Neural cell (in vitro differentiated cells): Measurements from ENCODE around the gene PLPP3. TPM values are rescaled to one million over a fixed set of nuclear protein-coding genes. Genes with fewer than 3 reads are reported as not detected.

Experiments used
- H2AFZ ChIP-seq: fragments of 200-600, 300-800 bp; sonication (generic), shearing (Covaris generic); 2 replicates; pipeline ENCODE4 v1.6.0; 2014; ENCODE audit warnings: low read depth, mild to moderate bottlenecking, antibody characterized with exemption, low read length, moderate library complexity
- H3F3A ChIP-seq: fragments of 200-600 bp; shearing (Covaris generic); 2 replicates; pipeline ENCODE4 v1.6.1; 2016; ENCODE audit warnings: mild to moderate bottlenecking, moderate library complexity, mixed read lengths, antibody characterized with exemption, low read length; ENCODE audit not compliant: insufficient read depth, poor library complexity, severe bottlenecking
- H3K27ac ChIP-seq: fragments of 200-600, 300-800 bp; sonication (generic), shearing (Covaris generic); 2 replicates; pipeline ENCODE4 v1.5.1; 2014; ENCODE audit warnings: mild to moderate bottlenecking, low read length, moderate library complexity
- H3K27me3 ChIP-seq: fragments of 300-800, 200-600 bp; sonication (generic), shearing (Covaris generic); 2 replicates; pipeline ENCODE4 v1.6.0; 2014; ENCODE audit warnings: mild to moderate bottlenecking, low read depth, low read length, moderate library complexity; ENCODE audit not compliant: insufficient read depth
- H3K36me3 ChIP-seq: fragments of 300-800, 200-600 bp; sonication (generic), shearing (Covaris generic); 2 replicates; pipeline ENCODE4 v1.5.1; 2014; ENCODE audit warnings: mild to moderate bottlenecking, antibody characterized with exemption, low read length, moderate library complexity; ENCODE audit not compliant: insufficient read depth
- H3K4me2 ChIP-seq: fragments of 300-800, 200-600 bp; sonication (generic), shearing (Covaris generic); 2 replicates; pipeline ENCODE4 v1.6.0; 2014; ENCODE audit warnings: mild to moderate bottlenecking, low read length
- H3K4me3 ChIP-seq: fragments of 300-800, 200-600 bp; sonication (generic), shearing (Covaris generic); 2 replicates; pipeline ENCODE4 v1.5.1; 2014; ENCODE audit warnings: mild to moderate bottlenecking, low read length, moderate library complexity
- H3K79me2 ChIP-seq: fragments of 200-600 bp; shearing (Covaris generic); replicated peaks from 2 replicates; pipeline ENCODE4 v1.6.0; 2014; ENCODE audit warnings: mild to moderate bottlenecking, low read length, moderate library complexity; ENCODE audit not compliant: insufficient read depth
- H3K9ac ChIP-seq: fragments of 300-800, 200-600 bp; sonication (generic), shearing (Covaris generic); 2 replicates; pipeline ENCODE4 v1.6.1; 2016; ENCODE audit warnings: mild to moderate bottlenecking, low read length, mixed read lengths
- H3K9me2 ChIP-seq: fragments of 200-600 bp; shearing (Covaris generic); 2 replicates; pipeline ENCODE4 v1.6.1; 2016; ENCODE audit warnings: mild to moderate bottlenecking, low read length, mixed read lengths; ENCODE audit not compliant: insufficient read depth
- H3K9me3 ChIP-seq: fragments of 200-600, 300-800 bp; sonication (generic), shearing (Covaris generic); 2 replicates; pipeline ENCODE4 v1.6.1; 2016; ENCODE audit warnings: mild to moderate bottlenecking, mixed run types, low read length, moderate library complexity, mixed read lengths
- H4K20me1 ChIP-seq: fragments of 200-600 bp; shearing (Covaris generic); 2 replicates; pipeline ENCODE4 v1.6.1; 2016; ENCODE audit warnings: mild to moderate bottlenecking, mixed run types; ENCODE audit not compliant: insufficient read depth
- EP300 ChIP-seq: fragments of 450-650 bp; conservative IDR thresholded peaks from 2 replicates; pipeline ENCODE4 v1.6.1; 2014; ENCODE audit warnings: antibody characterized with exemption, mild to moderate bottlenecking, moderate library complexity; ENCODE audit not compliant: poor library complexity, severe bottlenecking
- EZH2 ChIP-seq: fragments of 200-600, 300-800 bp; shearing (Covaris generic), sonication (generic); IDR thresholded peaks from 2 replicates; pipeline ENCODE4 v1.6.1; 2014; ENCODE audit warnings: antibody characterized with exemption, low read length, borderline replicate concordance, mild to moderate bottlenecking; ENCODE audit not compliant: insufficient read depth, poor library complexity, severe bottlenecking
- MXI1 ChIP-seq: fragments of 450-650 bp; conservative IDR thresholded peaks from 2 replicates; pipeline ENCODE4 v1.6.1; 2014; ENCODE audit warnings: antibody characterized with exemption, mild to moderate bottlenecking; ENCODE audit not compliant: poor library complexity, severe bottlenecking
- POLR2AphosphoS5 ChIP-seq: IDR thresholded peaks from 2 replicates; pipeline ENCODE4 v1.6.1; 2012
- RAD21 ChIP-seq: fragments of 450-650 bp; conservative IDR thresholded peaks from 2 replicates; pipeline ENCODE4 v1.6.1; 2014; ENCODE audit warnings: antibody characterized with exemption, mild to moderate bottlenecking, moderate library complexity
- REST ChIP-seq: IDR thresholded peaks from 2 replicates; pipeline ENCODE4 v1.6.1; 2012; ENCODE audit warnings: borderline replicate concordance
- SMC3 ChIP-seq: fragments of 450-650 bp; conservative IDR thresholded peaks from 2 replicates; pipeline ENCODE4 v1.6.1; 2014; ENCODE audit warnings: antibody characterized with exemption, mild to moderate bottlenecking, moderate library complexity; ENCODE audit not compliant: poor library complexity
- TAF1 ChIP-seq: IDR thresholded peaks from 2 replicates; pipeline ENCODE4 v1.6.1; 2012; ENCODE audit warnings: low read depth
- polyA plus RNA-seq: library from polyadenylated mRNA; depleted of rRNA; stranded (reverse); fragments of >200 nt; gene quantifications from 2 replicates; pipeline ENCODE4 v1.2.3, GENCODE V29; 2014
- TF ChIP-seq, protein P1 (sequence below): fragments of 450-650 bp; IDR thresholded peaks from 2 replicates; pipeline ENCODE4 v1.5.1; 2014; ENCODE audit warnings: antibody characterized with exemption, mild to moderate bottlenecking, moderate library complexity; ENCODE audit not compliant: poor library complexity, severe bottlenecking

The PLPP3 gene
- polyA plus RNA-seq, 1 donor from 2014 or later, result 2.1 TPM

- no peak overlapping the region for H3K27ac ChIP-seq
- H3K36me3 ChIP-seq, result no peaks in the 10 kb centered on the region
- H2AFZ ChIP-seq, result no peak overlapping the region
- no peaks in the 10 kb centered on the region for H4K20me1 ChIP-seq
- no peak overlapping the region for H3K4me2 ChIP-seq
- H3K9me3 ChIP-seq, result no peaks in the 10 kb centered on the region
- no peak overlapping the region for H3K4me3 ChIP-seq
- H3F3A ChIP-seq, result no peaks in the 10 kb centered on the region
- no peak for TF ChIP-seq REST
- no peak for TF ChIP-seq SMC3
- TF ChIP-seq, protein P1, sequence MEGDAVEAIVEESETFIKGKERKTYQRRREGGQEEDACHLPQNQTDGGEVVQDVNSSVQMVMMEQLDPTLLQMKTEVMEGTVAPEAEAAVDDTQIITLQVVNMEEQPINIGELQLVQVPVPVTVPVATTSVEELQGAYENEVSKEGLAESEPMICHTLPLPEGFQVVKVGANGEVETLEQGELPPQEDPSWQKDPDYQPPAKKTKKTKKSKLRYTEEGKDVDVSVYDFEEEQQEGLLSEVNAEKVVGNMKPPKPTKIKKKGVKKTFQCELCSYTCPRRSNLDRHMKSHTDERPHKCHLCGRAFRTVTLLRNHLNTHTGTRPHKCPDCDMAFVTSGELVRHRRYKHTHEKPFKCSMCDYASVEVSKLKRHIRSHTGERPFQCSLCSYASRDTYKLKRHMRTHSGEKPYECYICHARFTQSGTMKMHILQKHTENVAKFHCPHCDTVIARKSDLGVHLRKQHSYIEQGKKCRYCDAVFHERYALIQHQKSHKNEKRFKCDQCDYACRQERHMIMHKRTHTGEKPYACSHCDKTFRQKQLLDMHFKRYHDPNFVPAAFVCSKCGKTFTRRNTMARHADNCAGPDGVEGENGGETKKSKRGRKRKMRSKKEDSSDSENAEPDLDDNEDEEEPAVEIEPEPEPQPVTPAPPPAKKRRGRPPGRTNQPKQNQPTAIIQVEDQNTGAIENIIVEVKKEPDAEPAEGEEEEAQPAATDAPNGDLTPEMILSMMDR, result no peak
- peaks cover 7% of the 10 kb centered on the region for H3K27me3 ChIP-seq
- H3K9me2 ChIP-seq, result no peaks in the 10 kb centered on the region
- no peaks in the 10 kb centered on the region for H3K79me2 ChIP-seq
- no peak overlapping the region for H3K9ac ChIP-seq
Observed at GRCh38 chr1:56483104-56483503, 96.3 kb downstream of the PLPP3 start.

GRCh38 chr1:56482486-56482885, 96.9 kb downstream of the PLPP3 start:
- TF ChIP-seq SMC3 (no peak), RAD21 (no peak)
- H3K27ac ChIP-seq, result no peak overlapping the region
- H3K79me2 ChIP-seq, result no peaks in the 10 kb centered on the region
- H3K36me3 ChIP-seq, result no peaks in the 10 kb centered on the region
- no peak overlapping the region for H3K4me3 ChIP-seq
- H2AFZ ChIP-seq, result no peak overlapping the region
- no peak overlapping the region for H3K4me2 ChIP-seq
- H4K20me1 ChIP-seq, result no peaks in the 10 kb centered on the region
- no peaks in the 10 kb centered on the region for H3K9me3 ChIP-seq
- H3K9me2 ChIP-seq, result no peaks in the 10 kb centered on the region
- H3F3A ChIP-seq, result no peaks in the 10 kb centered on the region
- peaks cover 13% of the 10 kb centered on the region for H3K27me3 ChIP-seq
- no peak overlapping the region for H3K9ac ChIP-seq

DNA sequence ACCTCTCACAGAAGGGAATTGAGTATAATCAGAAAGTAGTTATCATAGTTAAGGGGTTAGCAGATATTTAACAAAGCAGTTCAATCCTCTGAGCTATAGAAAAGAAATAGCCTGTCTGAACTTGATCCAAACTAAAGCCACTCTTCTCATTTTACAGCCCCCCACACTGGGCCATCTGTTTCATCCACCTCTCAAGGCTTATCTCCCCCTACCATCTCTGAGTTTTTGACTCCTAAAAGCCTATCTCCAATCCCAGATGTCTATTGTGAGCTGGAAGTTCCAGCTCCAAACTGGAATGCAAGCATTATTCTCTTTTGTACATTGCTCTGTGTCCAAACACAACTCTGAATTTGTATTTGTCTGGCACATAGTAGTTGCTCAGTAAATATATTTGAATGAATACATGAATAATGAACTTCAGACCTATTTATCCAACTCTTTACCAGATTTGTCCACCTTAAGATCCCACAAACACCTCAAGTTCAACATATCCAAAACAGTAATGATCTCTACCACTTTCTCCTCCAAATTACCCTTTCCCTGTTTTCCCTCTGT, 98.1 kb downstream of the PLPP3 start:
- no peaks in the 10 kb centered on the region for H3K36me3 ChIP-seq
- no peaks in the 10 kb centered on the region for H3K9me3 ChIP-seq
- H3K27me3 ChIP-seq, result peaks cover 20% of the 10 kb centered on the region
- H3F3A ChIP-seq, result no peaks in the 10 kb centered on the region
- no peak overlapping the region for H3K9ac ChIP-seq
- no peaks in the 10 kb centered on the region for H3K9me2 ChIP-seq
- TF ChIP-seq SMC3, result no peak
- TF ChIP-seq, protein P1, result no peak
- no peak for TF ChIP-seq RAD21
- TF ChIP-seq EP300, result no peak
- no peak for TF ChIP-seq POLR2AphosphoS5
- TF ChIP-seq TAF1, result no peak
- no peak for TF ChIP-seq REST
- TF ChIP-seq MXI1, result no peak
- TF ChIP-seq EZH2, result no peak
- no peaks in the 10 kb centered on the region for H3K79me2 ChIP-seq
- no peak overlapping the region for H3K4me2 ChIP-seq
- H2AFZ ChIP-seq, result no peak overlapping the region
- no peaks in the 10 kb centered on the region for H4K20me1 ChIP-seq
- H3K4me3 ChIP-seq, result no peak overlapping the region
- H3K27ac ChIP-seq, result no peak overlapping the region
